Measurements from ENCODE around the gene LTBP1.
"Not testable (repeated sequence)": the region's sequence is repeated elsewhere in the genome, so short reads cannot be mapped to it uniquely, and the experiment has no call there.

Gene LTBP1

GRCh38 chr2:32965523-32966171 lies 18.9 kb downstream of the LTBP1 start:
- no peak for DNase-seq

DNA sequence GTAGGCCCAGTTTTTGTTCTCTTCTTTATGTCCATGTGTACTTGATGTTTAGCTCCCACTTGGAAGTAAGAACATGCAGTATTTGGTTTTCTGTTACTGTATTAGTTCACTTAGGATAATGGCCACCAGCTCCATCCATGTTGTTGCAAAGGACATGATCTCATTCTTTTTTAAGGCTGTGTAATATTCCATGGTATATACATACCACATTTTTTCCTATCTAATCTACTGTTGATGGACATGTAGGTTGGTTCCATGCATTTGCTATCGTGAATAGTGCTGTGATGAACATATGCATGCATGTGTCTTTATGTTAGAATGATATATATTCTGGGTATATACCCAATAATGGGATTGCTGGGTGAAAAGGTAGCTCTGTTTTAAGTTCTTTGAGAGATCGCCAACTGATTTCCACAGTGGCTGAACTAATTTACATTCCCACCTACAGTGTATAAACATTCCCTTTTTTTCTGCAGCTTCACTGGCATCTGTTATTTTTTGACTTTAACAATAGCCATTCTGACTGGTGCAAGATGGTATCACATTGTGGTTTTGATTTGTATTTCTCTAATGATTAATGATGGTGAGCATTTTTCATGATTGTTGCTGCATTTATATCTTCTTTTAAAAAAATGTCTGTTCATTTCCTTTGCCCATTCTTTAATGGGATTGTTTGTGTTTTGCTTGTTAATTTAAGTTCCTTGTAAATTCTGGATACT lies 22.9 kb downstream of the LTBP1 start:
- DNase-seq: no peak

GRCh38 chr2:32973772-32974171 lies 27.0 kb downstream of the LTBP1 start:
- DNase-seq: not testable (repeated sequence)

GRCh38 chr2:32976409-32977063 lies 29.8 kb downstream of the LTBP1 start:
- no peak for DNase-seq

DNA sequence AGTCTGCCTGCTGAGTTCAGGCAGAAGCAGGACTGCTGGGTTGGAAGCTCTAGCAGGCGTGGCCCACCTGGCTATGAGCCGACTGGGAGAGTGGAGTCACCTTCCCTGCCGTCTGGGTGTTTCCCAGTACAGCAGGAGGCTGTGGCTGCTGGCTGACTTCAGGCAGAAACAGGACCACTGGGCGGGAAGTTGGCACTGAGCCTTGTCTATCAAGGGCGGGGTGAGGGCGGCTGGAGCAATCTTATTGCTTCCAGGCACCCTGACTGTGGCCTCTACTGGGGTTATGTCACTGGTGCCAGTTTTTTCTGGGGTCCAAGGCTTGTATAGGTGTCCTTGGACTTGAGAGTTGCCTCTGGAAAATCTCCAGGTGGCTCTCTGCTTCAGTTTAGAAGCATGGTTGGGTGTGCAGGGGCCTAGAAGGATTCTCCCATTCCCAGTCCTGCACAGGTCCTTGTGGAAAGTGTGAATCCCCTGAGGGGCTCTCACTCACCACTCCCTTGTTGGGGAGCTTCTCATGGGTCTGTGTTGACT lies 30.5 kb downstream of the LTBP1 start:
- DNase-seq: no peak

- no peak for DNase-seq
Measured at GRCh38 chr2:32981612-32982011, 34.9 kb downstream of the LTBP1 start.

DNA sequence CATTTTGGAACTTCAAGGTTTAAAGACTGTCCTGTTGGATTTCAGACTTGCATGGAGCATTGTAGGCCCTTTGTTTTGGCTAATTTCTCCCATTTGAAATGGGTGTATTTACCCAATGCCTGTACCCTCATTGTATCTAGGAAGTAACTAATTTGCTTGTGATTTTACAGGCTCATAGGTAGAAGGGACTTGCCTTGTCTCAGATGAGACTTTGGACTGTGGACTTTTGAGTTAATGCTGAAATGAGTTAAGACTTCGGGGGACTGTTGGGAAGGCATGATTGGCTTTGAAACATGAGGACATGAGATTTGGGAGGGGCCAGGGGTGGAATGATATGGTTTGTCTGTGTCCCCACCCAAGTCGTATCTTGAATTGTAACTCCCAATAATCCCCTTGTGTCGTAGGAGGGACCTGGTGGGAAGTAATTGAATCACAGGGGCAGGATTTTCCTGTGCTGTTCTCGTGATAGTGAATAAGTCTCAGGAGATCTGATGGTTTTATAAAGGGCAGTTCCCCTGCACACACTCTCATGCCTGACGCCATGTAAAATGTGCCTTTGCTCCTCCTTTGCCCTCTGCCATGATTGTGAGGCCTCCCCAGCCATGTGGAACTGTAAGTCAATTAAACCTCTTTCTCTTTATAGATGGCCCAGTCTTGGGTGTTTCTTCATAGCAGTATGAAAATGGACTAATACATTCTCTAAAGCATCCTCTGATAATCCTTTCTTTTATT lies 36.6 kb downstream of the LTBP1 start:
- DNase-seq: not testable (repeated sequence)

DNA sequence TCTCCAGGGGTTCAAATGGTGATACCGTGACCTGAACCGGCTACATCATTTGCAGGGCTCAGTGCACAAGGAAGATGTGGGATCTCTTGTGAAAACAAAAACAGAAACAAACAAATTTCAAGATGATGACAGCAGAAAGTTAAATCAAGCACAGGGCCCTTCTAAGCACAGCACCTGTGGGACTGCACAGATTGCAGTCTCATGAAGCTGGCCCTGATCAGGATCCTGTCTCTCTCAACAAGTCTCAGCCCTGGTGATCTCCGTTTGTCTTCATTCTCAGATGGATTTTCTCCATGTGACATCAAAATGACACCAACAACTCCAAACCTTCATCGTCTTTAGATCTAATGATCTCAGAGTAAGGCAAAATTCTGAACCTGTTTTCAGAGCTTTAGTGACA lies 39.7 kb downstream of the LTBP1 start:
- no peak for DNase-seq

DNA sequence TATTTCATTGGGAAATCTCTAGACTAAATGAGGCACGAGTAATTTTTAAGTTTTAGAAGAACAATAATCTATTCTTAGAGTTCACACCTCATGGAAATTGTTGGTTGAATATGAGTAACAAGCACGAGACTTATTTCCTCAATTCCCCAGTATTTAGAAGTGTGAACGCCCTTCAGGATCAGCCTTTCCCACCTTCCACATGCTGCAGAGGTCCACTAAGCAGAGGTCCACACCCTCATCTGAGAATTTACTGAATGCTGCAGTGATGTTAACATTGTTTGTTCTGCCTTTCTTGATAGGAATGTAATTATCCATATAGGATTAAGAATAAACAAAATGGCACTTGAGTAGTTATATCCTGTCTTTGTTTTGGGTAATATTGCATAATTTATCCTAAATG lies 41.8 kb downstream of the LTBP1 start:
- no peak for DNase-seq

- DNase-seq: no peak
Measured at GRCh38 chr2:32990556-32990955, 43.8 kb downstream of the LTBP1 start.

DNA sequence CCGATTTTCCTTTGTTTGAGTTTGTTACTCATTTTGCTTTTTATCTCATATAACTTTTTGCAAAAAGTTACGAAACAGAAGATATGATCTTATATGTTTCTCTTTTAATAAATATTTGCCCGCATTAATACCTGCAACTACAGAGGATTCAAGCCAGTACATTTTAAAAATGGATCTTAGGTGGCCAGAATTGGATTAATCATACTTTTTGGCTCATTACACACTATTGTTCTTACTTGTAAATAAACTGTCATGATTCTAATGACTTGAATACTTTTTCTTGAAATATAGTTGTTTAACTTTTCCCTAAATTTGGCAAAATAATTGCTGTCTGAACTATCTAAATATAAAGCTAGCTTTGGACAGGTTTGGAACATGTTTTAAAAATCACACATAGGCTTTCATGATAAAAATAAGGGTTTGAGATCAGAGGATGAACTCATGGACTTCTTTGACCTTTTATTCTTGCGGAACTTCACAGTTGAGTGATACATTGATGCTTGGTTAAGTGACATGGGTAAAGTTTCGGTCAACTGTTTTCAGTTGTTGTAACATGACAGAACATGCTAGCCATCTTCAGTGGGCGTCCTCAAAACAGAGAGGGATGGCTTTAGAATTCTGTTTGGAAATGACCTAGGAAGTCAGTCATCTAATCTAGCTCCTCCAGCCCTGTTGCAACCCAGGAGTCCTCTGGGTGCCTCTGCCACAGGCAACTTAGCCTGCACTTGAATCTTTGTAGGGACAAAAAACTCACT lies 44.5 kb downstream of the LTBP1 start:
- no peak for DNase-seq

- DNase-seq: no peak
Measured at GRCh38 chr2:32993005-32993539, 46.3 kb downstream of the LTBP1 start.

DNA sequence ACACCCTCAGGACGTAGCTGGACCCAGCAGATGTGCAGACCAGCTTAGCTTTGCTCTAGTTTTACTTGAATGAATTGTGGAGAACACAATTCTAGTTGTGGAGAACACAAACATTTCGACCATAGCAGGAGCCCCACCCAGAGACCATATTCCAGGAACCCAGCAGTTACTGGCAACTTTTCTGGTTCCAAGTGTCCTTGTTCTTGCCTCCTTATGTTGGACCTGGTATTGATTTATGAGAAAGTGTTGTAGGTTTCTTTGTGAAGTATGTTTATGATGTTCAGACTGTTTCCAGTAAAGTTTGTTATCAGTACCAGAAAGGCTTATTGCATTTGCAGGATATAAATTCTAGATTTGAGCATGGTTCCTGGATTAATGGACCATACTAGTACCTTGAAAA lies 51.0 kb downstream of the LTBP1 start:
- no peak for DNase-seq

DNA sequence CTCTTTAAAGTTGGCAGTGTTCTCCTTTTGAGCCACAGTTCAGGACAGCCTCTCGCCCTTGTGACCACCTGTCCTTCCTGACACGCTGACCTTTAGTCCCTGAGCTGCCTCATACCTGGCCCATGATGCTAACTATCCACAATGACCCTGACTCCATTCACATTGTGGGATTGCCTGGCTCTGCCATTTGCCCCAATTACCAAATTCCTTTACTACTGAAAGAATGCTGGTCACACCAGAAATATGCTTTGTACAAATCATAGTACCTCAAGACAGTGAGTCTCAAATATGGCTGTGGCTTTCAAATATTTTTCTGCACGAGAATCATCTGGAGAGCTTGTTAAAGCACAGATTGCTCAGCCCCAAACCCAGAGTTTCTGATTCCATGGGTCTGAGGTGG lies 54.2 kb downstream of the LTBP1 start:
- peak; percentile 66 for DNase-seq

- DNase-seq: no peak
Measured at GRCh38 chr2:33001823-33002222, 55.1 kb downstream of the LTBP1 start.

DNA sequence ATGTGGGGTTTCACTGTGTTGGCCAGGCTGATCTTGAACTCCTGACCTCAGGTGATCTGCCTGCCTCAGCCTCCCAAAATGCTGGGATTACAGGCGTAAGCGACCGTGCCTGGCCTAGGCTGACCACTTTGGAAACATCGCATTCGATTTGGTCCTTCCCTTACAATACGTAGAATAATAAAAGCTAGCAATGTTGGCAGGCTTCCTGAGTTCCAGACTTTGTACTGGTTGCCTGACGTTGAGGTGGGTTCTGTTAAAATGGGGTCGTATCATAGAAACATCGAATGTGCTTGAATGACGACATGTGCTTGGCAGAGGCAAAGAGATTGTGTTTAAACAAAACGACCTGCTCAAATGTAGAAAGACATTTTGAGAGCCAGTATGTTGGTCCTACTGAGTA lies 56.1 kb downstream of the LTBP1 start:
- DNase-seq: no peak

DNA sequence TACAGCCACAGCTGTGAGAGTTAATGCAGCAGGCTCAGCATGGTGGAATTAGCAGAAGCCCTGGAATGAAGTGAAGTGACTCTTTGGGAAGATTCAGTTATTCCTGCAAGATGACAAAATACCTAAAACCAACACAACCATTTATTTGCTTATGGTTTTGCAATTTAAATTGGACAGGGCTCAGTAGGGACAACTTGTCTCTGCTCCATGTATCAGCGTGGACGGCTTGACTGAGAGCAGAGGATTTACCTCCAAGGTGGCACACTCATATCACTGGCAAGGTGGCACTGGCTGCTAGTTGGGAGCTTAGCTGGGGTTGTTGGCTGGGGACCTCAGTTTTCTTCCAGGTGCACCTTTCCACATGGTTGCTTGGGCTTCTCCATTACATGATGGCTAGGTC lies 58.3 kb downstream of the LTBP1 start:
- DNase-seq: no peak

DNA sequence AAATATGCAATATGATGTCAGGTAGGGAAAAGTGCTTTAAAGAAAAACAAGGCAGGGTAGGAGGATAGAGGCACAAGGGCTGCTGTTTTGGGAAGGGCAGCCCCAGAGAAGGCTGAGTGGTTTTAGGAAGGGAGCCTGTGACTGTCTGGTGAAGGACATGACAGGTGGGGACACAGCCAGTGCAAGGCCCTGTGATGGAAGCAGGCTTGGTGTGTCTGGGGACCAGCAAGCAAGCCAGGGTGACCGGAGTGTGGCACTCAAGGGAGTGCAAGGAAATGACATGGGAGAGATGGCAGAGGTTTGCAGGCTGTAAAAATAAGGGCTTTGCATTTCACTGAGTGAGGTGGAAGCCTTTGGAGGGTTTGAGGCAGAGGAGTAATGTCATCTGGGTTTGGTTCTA lies 62.0 kb downstream of the LTBP1 start:
- DNase-seq: no peak

DNA sequence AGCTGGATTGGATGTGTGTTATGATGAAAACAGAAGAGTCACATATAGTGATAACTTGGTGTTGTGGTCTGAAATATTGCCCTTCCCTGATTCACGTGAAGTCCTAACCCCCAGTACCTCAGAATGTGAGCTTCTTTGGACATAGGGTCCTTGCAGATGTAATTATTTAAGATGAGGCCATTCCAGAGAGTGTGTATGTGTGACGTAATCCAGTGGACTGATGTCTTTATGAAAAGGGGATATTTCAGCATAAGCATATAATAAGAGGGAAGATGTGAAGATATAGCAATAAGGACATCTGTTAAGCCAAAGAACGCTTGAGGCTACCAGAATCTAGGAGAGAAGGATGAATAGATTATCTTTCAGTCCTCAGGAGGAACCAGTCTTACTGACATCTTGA lies 62.5 kb downstream of the LTBP1 start:
- DNase-seq: no peak

GRCh38 chr2:33011373-33011772 lies 64.6 kb downstream of the LTBP1 start:
- DNase-seq: no peak

DNA sequence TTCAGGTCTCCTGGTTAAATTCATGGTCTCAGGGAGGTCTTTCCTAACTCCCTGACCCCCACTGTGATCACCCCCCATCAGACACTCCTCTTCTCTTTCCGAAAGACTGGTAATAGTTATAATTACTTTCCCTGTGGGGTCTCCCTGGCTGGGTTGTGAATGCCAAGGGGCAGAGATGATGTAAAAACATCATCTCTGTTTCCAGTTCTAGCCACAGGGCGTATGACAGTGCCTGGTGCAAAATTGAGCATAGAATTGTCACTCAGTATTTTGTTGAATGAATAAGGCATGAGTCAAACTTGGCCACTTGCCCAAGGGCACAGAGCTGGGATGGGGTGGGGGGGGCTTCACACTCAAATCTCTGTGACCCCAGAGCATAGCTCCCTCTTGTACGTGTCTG lies 65.2 kb downstream of the LTBP1 start:
- DNase-seq: peak; percentile 63

GRCh38 chr2:33013684-33014110 lies 66.9 kb downstream of the LTBP1 start:
- DNase-seq: no peak
